NCI-H69 (cell line): ENCODE results near the gene FBXO42.

Source experiments
- DNase-seq: peaks from one replicate; lab custom pipeline; 2025; lab: John Stamatoyannopoulos, UW

FBXO42 gene

GRCh38 chr1:16324456-16324890 lies 27.8 kb downstream of the FBXO42 start:
- DNase-seq = peak; percentile 2

GRCh38 chr1:16321176-16321867 lies 31.0 kb downstream of the FBXO42 start:
- peak; percentile 63 for DNase-seq

- DNase-seq = no peak
Measured at GRCh38 chr1:16318555-16318954, 33.7 kb downstream of the FBXO42 start.

- no peak for DNase-seq
Measured at GRCh38 chr1:16315437-16315836, 36.8 kb downstream of the FBXO42 start.

GRCh38 chr1:16307222-16307621 lies 45.1 kb downstream of the FBXO42 start:
- DNase-seq = no peak

- no peak for DNase-seq
Measured at GRCh38 chr1:16302709-16303627, 49.3 kb downstream of the FBXO42 start.

- no peak for DNase-seq
Measured at GRCh38 chr1:16300436-16300835, 51.8 kb downstream of the FBXO42 start.

- no peak for DNase-seq
Measured at GRCh38 chr1:16298653-16299052, 53.6 kb downstream of the FBXO42 start.

- DNase-seq = no peak
Measured at GRCh38 chr1:16296643-16297042, 55.6 kb downstream of the FBXO42 start.

- DNase-seq = no peak
Measured at GRCh38 chr1:16294219-16295212, 57.8 kb downstream of the FBXO42 start.

- no peak for DNase-seq
Measured at GRCh38 chr1:16293538-16293937, 58.7 kb downstream of the FBXO42 start.

GRCh38 chr1:16292739-16293138 lies 59.5 kb downstream of the FBXO42 start:
- DNase-seq = no peak

GRCh38 chr1:16289959-16290358 lies 62.3 kb downstream of the FBXO42 start:
- no peak for DNase-seq

- no peak for DNase-seq
Measured at GRCh38 chr1:16286122-16286521, 66.2 kb downstream of the FBXO42 start.

GRCh38 chr1:16281765-16282164 lies 70.5 kb downstream of the FBXO42 start:
- no peak for DNase-seq

- no peak for DNase-seq
Measured at GRCh38 chr1:16279186-16279585, 73.1 kb downstream of the FBXO42 start.

GRCh38 chr1:16276302-16277030 lies 75.8 kb downstream of the FBXO42 start:
- peak; percentile 45 for DNase-seq

GRCh38 chr1:16275591-16275990 lies 76.7 kb downstream of the FBXO42 start:
- DNase-seq = no peak

- no peak for DNase-seq
Measured at GRCh38 chr1:16267690-16268180, 84.5 kb downstream of the FBXO42 start.

- no peak for DNase-seq
Measured at GRCh38 chr1:16266411-16267118, 85.7 kb downstream of the FBXO42 start.
